CD4-positive, alpha-beta T cell treated with Interleukin-4 for 4 hours (primary cell): ENCODE measurements around the gene GET4.
"Not testable (repeated sequence)": the region's sequence is repeated elsewhere in the genome, so short reads cannot be mapped to it uniquely, and the experiment has no call there.

ENCODE experiments used
- DNase-seq: peaks from one replicate; pipeline ENCODE4 v3.0.0-alpha.2; 2020

GET4 gene

DNA sequence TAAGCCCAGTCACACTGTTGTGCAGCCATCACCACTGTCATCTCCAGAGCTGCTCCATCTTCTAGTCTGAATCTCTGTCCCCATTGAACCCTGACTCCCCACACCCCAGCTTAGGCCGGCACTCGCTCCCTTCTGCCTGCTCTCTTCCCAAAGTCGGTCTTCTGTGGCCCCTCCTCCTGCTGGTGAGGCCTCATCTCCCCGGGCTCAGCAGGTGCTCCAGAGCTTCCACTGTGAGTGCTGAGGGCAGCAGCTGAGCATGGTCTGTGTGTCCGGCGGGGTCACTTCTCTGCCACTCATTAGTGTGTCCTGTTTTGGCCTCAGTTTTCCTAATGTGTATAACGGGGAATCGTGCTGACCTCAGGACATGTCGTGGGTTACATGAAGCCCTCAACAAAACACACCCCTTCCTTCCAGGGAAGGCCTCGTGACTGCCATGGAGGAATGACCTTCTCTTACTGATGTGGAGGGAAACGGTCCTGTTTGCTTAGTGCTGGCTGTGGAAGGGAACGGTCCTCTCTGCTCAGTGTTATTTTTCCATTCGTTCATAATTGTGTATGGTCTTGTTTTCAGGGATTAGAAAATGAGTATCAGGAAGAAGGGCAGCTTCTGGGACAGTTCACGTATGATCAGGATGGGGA, 4.3 kb upstream of the GET4 start:
- no peak for DNase-seq

DNA sequence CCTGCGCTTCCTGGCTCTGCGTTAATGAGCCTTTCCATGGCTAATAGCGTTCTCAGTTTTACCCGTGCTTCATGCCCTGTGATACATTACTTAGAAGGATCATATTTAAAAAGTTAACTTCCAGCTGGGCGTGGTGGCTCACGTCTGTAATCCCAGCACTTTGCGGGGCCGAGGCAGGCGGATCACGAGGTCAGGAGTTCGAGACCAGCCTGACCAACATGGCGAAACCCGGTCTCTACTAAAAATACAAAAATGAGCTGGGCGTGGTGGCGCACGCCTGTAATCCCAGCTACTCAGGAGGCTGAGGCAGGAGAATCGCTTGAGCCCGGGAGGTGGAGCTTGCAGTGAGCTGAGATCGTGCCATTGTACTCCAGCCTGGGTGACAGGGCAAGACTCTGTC, 3.7 kb upstream of the GET4 start:
- DNase-seq: not testable (repeated sequence)

DNA sequence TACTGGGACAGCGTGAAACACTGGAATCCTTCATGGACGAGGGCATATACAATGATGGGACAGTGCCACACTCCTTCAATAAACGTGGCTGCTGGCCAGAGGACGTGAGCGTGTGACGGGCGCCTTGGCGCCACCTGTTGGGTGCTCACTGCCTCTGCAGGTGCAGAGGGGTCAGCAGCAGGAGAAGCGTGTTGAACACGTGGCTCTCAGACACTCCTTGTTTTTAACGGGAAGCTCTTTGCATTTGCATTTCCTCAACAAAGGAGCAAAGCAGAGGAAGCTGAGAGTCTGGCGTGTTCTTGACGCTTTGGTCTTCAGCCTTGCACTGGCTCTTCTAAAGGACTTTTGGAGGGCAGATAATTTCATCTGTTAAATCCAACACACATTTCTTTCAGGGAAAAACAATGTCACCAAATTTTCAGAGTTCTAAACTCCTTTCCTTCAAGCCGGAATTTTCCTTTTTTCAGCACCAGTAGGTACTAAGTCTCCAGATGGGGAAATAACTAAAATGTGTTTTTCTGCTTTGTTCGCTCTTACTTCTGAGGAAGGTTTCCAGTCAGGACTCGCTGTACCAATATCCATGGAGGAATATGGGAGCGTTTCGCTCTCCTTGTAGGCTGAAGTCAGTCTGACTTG, 2.9 kb upstream of the GET4 start:
- DNase-seq: peak; percentile 73

DNA sequence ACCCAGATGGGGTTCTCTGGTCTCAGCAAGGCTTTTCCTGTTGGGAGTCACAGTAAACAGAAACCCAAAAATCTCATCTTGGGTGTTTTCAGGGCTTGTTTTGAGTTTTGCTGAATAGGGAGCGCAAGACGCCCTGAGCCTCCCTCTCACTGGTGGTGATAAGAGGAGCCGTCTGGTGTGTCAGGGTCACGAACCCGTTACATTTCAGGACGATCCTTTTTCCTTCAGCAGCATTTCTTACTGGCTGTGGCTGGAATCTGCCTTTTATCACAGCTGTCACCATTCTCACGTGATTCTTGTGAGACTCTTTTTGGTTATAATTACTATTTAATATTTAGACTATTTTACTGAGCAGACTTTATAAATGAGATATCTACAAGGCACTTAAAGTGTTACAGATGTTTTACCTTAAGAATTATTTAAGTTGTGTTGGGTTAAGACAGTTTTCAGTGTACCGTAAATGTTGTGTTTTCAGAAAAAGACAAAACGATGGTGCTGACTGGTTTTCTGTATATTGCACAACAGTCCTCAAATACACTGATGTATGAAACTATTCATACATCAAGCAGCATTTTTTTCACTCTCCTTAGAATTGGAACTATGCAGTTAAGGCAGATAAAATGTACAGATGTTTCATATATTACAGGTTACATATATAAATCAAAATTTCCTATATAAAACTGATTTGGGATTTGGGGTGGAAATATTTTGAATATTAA, 2.2 kb upstream of the GET4 start:
- no peak for DNase-seq

DNA sequence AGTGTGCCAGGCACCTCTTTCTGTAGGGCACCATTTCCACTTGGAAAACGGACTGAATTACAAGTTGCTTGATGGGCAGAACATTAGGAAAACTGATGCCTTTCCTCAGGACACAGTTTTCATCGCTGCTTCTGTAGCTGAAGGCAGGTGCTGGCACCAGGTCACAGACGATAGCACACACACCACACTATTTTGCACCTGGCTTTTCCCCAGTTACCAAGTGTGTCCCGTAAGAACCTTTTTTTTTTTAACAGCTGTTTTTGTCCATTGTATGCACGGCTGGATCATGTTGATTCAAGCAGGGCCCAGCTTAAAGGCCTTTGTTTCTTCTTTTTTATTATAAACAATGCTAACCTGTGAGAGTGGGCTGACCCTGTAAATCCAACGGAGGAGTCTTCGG, 1.3 kb upstream of the GET4 start:
- no peak for DNase-seq

DNA sequence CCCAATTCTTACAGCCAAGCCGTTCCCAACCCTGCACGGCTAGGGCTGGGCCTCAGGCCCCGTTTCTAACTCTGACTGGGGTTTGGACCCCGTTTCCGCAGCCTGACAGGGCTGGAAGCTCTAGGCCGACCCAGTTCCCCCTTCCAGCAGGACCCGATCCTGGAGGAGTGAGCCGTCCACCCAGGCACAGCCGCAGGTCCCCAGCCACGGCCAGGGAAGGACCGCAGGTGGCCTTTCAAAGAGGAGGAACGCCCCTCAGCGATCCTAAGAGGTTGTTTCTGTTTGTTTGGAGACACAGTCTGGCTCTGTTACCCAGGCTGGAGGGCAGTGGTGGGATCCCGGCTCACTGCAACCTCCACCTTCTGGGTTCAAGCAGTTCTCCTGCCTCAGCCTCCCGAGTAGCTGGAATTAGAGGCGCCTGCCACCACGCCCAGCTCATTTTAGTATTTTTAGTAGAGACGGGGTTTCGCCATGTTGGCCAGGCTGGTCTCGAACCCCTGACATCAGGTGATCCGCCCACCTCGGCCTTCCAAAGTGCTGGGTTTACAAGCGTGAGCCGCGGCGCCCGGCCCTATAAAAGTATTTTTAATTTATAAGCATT, 778 bp upstream of the GET4 start:
- no peak for DNase-seq

DNA sequence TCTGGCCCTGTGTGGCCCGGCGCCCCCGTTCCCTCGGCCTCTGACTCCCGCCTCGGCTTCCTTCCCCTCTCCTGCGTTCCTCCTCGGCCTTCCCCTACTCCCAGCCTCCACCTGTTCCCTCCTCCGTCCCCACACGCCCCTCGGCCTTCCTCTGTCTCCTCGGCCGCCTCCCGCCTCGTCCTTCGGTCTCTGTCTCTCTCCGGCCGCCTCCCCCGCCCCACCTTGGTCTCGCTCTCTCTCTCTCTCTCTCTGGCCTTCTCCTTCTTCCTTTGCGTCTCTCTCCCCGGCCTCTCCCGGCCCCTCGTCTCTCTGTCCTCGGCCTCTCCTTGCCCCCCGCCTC, 588 bp downstream of the GET4 start:
- DNase-seq: no peak

DNA sequence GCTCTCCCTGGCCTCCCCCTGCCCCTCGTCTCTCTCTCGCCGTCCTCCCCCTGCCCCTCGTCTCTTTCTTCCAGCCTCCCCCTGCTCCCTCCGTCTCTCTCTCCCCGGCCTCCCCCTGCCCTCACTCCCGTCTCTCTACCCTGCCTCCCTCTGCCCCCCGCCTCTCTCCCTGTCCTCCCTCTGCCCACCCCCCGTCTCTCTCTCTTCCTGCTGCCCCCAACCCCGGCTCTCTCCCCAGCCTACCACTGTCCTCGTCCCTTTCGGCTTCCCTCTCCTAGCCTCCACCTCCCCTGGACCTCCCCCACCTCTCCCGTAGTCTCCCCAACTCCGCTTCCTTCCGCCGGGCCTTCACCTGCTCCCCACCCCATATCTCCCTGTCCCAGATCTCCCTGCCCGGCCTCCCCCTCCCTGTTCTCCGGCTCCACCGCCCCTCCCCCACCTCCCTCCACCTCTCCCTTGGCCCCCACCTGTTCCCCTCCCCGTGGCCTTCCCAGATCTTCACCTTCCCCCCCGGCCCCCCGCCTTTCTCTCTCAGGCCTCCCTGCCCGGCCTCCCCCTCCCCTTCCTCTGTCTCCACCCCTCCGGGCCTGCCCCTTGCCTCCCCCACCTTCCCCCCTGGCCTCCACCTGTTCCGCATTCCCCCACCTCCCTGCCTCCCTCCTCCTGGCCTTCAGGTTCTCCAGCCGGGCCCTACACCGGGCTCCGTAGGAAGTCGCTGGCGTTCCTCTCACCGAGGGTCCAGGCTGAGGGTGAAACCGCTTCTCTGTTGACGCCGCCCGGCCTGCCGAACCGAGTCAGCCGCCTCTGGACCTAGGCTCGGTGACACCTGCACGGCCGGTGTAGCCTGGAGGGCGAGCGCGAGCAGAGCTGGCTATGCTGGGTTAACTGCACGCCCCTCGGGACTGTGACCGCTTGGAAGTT, 1.2 kb downstream of the GET4 start:
- DNase-seq: no peak

DNA sequence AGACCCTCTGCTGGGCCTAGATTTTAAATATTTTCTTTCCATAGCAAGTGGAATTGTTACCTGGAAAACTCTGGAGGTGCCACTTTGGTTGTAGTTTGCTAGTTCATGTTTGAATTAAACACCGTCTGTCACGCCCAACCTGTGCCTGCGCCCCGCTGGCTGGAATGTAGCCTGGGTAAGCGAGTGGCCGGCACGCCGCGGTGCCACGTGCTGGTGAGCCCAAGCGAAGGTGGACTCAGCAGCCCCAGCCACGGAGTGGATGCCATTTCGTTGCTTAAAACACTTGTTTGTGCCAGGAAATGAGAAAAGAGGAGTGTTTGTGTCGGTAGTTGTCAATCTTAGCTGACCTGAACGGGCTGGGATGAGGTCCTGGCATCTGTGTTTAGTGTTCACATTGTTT, 2.7 kb downstream of the GET4 start:
- DNase-seq: no peak

DNA sequence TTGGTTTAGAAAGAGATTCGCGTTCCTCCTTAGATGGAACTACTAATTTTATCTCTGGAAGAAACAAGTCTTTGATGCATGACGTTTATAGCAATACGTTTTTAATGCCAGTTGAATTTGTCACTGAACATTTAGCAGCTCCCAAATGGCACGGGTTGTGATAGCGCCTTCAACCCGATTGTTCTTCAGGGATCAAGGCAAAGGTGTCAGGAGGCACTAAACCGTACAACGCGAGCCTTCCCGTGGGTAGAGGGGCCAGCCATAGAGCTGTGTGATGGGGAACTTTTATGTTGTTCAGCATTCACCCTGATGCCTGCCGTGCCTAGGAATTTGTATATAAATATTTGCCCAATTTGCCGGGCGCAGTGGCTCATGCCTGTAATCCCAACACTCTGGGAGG, 3.4 kb downstream of the GET4 start:
- no peak for DNase-seq

DNA sequence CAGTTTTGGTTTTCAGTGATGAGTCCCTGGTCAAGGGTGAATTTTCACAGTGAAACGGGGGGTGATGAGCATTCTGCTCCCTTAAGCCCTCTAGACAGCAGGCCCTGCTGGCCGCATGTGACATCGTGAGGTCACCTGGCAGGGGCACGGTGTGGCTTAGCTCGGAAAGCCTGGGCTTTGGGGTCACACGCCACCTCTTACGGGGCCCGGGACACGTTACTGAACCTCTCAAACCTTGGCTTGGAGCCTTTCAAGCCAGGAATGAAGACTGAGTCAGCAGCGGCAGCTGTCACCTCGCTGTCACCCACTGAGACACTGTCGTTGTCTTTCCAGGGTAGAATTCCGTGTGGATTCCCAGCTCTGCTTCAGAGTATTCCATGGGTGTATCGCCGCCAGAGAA, 4.1 kb downstream of the GET4 start:
- no peak for DNase-seq

DNA sequence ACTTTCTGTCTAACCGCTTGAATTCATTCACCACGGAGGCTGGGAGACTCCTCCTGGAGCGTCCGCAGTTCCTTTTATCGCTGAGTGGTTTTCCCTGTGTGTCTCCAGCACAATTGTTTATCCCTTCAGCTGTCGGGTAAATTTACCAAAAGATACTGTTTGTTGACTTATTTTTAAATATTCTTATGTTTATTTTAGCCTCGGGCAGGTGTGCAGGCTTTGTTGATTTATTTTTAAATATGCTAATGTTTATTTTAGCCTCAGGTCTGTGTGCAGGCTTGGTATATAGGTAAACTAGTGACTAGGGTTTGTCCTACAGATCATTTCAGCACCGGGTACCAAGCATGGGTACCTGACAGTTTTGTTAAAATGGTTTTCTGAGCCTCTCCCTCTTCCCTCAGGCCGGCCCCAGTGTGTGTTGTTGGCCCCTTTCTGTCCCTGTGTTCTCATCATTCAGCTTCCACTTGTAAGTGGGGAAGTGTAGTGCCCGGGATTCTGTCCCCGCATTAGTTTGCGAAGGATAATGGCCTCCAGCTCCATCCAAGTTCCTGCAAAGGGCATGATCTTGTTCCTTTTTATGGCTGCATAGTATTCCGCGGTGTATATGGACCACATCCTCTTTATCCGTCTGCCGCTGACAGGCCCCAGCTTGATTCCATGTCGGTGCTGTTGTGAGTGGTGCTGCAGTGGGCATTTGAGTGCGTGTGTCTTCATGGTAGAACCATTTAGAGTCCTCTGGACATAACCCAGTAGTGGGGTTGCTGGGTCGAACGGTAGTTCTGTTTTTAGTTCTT, 5.3 kb downstream of the GET4 start:
- no peak for DNase-seq

DNA sequence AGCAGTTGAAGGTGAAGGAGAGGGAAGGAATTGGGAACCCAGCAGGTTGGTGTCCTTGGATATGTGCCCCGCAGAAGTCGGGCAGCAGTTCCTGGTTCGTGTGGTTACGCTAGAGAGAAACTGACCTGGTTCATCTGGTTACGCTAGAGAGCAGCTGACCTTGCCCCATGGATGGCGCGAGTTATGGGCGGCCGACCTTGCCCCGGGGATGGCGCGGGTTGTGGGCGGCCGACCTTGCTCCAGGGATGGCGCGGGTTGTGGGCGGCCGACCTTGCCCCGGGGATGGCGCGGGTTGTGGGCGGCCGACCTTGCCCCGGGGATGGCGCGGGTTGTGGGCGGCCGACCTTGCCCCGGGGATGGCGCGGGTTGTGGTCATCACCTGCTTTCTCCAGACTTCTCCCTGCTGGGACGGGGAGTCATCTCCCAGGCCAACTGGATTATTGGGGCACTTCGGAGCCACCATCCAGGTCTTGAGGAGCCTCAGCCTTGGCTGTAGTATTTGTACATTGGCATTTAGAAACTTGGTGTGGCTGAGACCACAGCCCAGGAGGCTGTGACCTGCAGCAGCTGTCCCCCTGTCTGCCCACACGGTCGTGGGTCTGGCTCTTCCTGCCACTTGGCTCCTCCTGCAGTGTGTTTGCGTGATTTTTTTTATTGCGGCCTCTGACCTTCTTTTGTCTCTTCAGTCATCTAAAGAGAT, 6.1 kb downstream of the GET4 start:
- DNase-seq: no peak

DNA sequence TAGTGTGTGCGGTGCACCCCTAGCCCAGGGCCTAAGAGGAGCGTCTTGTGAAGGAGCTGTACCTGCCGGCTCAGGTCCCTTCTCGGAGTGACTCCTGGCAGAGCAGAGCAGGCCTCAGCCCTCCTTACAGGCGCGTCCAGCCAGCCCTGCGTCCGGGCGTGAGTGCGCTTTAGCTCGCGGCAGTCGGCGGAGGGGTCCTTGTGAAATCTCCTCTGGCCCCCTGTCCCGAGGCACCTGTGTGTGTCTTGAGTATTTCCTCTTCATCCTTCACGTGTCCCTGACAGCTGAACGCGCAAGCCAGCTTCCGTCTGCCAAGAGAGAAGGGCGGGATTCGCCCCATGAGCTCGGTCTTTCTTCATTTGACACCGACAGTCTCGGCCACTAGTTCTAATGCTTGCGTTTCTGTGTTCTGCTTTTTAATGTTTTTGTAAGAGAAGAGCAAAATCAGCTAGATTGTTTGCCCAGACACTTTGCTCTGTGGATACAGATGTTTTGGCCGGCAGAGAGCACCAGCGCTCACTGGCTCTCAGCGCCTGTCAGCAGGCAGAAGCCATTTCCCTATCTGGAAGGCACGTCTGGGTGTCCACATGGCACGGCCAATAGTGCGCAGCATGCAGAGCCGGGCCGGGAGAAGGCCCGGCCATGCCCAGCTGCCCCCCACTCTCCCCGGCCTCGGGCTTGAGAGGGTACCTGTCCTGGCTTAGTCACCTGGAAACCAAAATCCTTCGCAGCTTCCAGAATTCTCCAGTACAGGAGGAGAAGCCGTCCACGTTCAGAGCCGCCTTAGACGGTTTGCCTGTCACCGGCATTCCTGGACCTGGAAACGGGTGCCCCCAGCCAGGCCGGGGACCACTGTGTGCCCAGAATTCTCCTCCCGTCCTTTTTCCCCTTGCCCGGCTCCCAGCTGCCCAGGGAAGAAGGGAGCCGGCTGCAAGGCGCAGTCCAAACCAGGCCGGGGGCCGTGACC, 7.0 kb downstream of the GET4 start:
- no peak for DNase-seq

DNA sequence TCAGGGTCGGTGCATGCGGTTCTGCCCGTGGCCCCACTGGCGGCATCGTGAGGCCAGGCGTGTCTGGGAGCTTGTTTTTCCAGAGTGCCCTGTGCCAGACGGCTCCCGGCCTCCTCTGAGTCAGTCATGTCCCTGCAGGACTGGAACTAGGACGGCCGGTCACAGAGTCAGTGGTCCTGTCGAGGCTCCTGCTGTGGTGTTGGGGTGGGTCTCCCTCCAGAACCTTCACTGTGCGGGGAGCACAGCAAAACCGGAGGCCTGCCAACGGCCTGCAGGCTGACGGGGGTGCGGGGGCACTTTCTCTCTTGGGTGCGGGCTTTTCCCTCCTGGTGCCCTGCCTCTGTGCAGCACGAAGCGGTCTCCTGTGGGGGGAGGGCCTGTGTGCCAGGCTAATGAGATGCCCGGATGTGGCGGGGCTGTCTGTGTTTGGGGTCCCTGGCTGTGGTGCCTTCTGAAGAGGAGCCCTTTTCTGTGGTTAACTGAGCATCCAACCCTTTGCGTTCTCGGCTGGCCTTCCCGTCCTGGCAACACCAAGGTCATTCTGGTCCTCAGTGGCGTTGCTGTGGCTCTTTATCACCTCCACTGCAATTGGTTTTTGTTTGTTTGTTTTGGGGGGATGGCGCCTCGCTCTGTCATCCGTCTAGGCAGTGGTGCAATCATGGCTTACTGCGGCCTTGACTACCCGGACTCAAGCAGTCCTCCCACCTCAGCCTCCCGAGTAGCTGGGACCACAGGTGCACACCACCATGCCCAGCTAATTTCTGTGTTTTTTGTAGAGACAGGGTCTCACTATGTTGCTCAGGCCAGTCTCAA, 8.0 kb downstream of the GET4 start:
- no peak for DNase-seq

DNA sequence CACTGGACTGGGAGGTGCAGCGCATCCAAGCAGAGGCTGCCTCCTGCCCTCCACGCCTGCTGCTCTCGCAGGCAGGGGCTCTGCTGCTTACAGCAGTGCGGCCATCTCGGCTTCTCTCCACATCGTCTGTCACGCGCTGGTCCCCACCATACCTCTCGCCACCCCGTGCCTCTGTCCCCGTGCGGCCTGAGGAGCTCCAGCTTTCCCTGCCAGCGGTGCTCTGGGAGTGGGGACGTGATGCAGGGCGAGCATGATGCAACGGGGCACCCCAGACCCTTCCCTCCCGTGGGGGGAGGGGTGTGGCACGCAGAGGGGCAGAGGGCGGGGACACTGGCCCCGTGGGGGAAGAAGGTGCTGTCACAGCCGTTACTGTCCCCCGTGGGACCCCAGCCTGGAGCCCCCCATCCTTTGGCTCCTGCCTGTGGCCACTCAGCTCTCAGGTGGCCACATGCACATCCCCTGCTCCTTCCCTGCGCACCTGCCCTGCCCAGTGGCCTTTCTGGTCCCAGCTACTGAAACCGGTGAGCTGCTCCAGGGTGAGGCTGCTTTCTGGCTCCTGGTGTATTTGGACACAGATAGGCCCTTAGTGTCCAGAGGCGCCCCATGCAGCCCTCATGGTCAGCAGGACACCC, 9.0 kb downstream of the GET4 start:
- DNase-seq: no peak

DNA sequence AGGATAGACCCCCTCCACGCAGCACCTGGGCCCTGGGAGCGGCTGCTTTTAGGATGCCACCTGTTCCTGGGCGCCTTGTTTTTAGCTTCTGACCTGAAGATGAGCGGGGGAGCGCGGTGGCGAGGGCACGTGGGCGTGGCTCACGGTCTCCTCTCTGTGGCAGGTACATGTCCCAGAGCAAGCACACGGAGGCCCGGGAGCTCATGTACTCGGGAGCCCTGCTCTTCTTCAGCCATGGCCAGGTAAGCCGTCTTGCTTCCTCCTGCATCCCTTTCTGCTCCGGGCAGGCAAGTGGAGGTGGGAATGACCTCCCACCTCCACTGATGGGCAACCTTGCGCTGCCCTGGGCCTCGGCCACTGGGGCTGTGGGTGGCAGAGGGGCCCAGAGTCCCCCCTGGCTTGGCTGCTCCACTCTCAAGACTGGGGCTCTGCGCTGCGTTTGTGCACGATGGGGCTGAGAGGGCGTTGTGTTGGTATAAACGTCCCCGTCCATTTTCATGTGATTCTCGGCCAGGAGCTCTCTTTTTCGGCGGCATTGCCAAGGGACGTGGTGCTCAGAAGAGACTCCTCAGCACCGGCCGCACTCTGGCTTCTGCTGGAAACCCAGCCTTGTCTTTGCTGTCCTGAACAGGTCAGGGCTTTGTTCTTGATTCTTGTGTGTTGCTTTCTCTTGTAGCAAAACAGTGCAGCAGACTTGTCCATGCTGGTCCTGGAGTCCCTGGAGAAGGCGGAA, 9.7 kb downstream of the GET4 start:
- no peak for DNase-seq
